GM18870 (cell line): ENCODE data around the gene ZMIZ2.
"Not testable (repeated sequence)": the region's sequence is repeated elsewhere in the genome, so short reads cannot be mapped to it uniquely, and the experiment has no call there.

Experiments used
- ATAC-seq: cut with Tn5 transposase; IDR thresholded peaks from one replicate; pipeline ENCODE4 v1.9.1; 2021; ENCODE audit warnings: moderate library complexity; ENCODE audit not compliant: unreplicated experiment

The ZMIZ2 gene

GRCh38 chr7:44748045-44748947 is at the start of gene ZMIZ2:
Gene ZMIZ2 (plus strand): TSS chr7:44748847. CDS start chr7:44756250, 7,403 bp downstream.
- no peak for ATAC-seq

- not testable (repeated sequence) for ATAC-seq
Observed at GRCh38 chr7:44699598-44699997, 49.0 kb upstream of the ZMIZ2 start.

GRCh38 chr7:44700322-44700721 is 48.3 kb upstream of the ZMIZ2 start:
- ATAC-seq: no peak

GRCh38 chr7:44703391-44703790 is 45.3 kb upstream of the ZMIZ2 start:
- not testable (repeated sequence) for ATAC-seq

GRCh38 chr7:44703921-44704320 is 44.7 kb upstream of the ZMIZ2 start:
- ATAC-seq: no peak

- no peak for ATAC-seq
Observed at GRCh38 chr7:44705434-44705833, 43.2 kb upstream of the ZMIZ2 start.

GRCh38 chr7:44706788-44707557 is 41.7 kb upstream of the ZMIZ2 start:
- ATAC-seq: no peak

GRCh38 chr7:44707558-44708230 is 41.0 kb upstream of the ZMIZ2 start:
- no peak for ATAC-seq

- no peak for ATAC-seq
Observed at GRCh38 chr7:44709011-44709915, 39.4 kb upstream of the ZMIZ2 start.

GRCh38 chr7:44709945-44710596 is 38.6 kb upstream of the ZMIZ2 start:
- no peak for ATAC-seq

- ATAC-seq: no peak
Observed at GRCh38 chr7:44711528-44711927, 37.1 kb upstream of the ZMIZ2 start.

- no peak for ATAC-seq
Observed at GRCh38 chr7:44712012-44712411, 36.6 kb upstream of the ZMIZ2 start.

GRCh38 chr7:44713141-44713540 is 35.5 kb upstream of the ZMIZ2 start:
- no peak for ATAC-seq

GRCh38 chr7:44713680-44714335 is 34.8 kb upstream of the ZMIZ2 start:
- ATAC-seq: no peak

GRCh38 chr7:44716205-44716604 is 32.4 kb upstream of the ZMIZ2 start:
- no peak for ATAC-seq

GRCh38 chr7:44720301-44720700 is 28.3 kb upstream of the ZMIZ2 start:
- ATAC-seq: no peak

GRCh38 chr7:44724276-44724675 is 24.4 kb upstream of the ZMIZ2 start:
- no peak for ATAC-seq

GRCh38 chr7:44726250-44726649 is 22.4 kb upstream of the ZMIZ2 start:
- not testable (repeated sequence) for ATAC-seq
